Embryonic facial prominence (tissue), 1 donor: Measurements from ENCODE around the gene CNTRL.
A peak's percentile ranks its signal among the peaks of the same experiment; 100 is the strongest.
"Not testable (repeated sequence)": the region's sequence is repeated elsewhere in the genome, so short reads cannot be mapped to it uniquely, and the experiment has no call there.

ENCODE experiments used
- DNase-seq: peaks from one replicate; pipeline ENCODE4 v3.0.0-alpha.2; 2016; ENCODE audit errors: extremely low spot score

CNTRL gene

GRCh38 chr9:121074370-121075250 is at the start of gene CNTRL:
Gene CNTRL, plus strand, starts transcription at chr9:121074955. Its CDS starts 13,372 bp downstream, at chr9:121088327.
- peak; percentile 91 for DNase-seq

GRCh38 chr9:121026260-121026691 is 48.5 kb upstream of the CNTRL start:
- DNase-seq, result no peak

- no peak for DNase-seq
These were observed 48.0 kb upstream of the CNTRL start for GRCh38 chr9:121026768-121027167.

- DNase-seq, result not testable (repeated sequence)
These were observed 46.5 kb upstream of the CNTRL start for GRCh38 chr9:121028285-121028684.

- no peak for DNase-seq
These were observed 45.3 kb upstream of the CNTRL start for GRCh38 chr9:121029469-121029868.

- DNase-seq, result no peak
These were observed 40.2 kb upstream of the CNTRL start for GRCh38 chr9:121034529-121034928.

GRCh38 chr9:121035717-121036116 is 39.0 kb upstream of the CNTRL start:
- not testable (repeated sequence) for DNase-seq

- DNase-seq, result no peak
These were observed 36.4 kb upstream of the CNTRL start for GRCh38 chr9:121038362-121038761.

GRCh38 chr9:121038804-121039203 is 36.0 kb upstream of the CNTRL start:
- no peak for DNase-seq

- no peak for DNase-seq
These were observed 26.6 kb upstream of the CNTRL start for GRCh38 chr9:121048175-121048574.

GRCh38 chr9:121048618-121049017 is 26.1 kb upstream of the CNTRL start:
- DNase-seq, result no peak

- no peak for DNase-seq
These were observed 24.4 kb upstream of the CNTRL start, which contains the start of gene C5 for GRCh38 chr9:121050128-121050988. Gene C5, minus strand, starts transcription at chr9:121050275. Its CDS starts 29 bp downstream, at chr9:121050246.

- no peak for DNase-seq
These were observed 21.2 kb upstream of the CNTRL start for GRCh38 chr9:121053544-121053943.

GRCh38 chr9:121055642-121056143 is 19.1 kb upstream of the CNTRL start:
- DNase-seq, result no peak

- no peak for DNase-seq
These were observed 16.9 kb upstream of the CNTRL start for GRCh38 chr9:121057821-121058220.

GRCh38 chr9:121059513-121059912 is 15.2 kb upstream of the CNTRL start:
- no peak for DNase-seq

- peak; percentile 25 for DNase-seq
These were observed 14.6 kb upstream of the CNTRL start for GRCh38 chr9:121059998-121060636.

- no peak for DNase-seq
These were observed 7.9 kb upstream of the CNTRL start for GRCh38 chr9:121066850-121067249.

- no peak for DNase-seq
These were observed 7.1 kb upstream of the CNTRL start for GRCh38 chr9:121067640-121068039.

- no peak for DNase-seq
These were observed 5.4 kb upstream of the CNTRL start for GRCh38 chr9:121069396-121069795.

GRCh38 chr9:121071370-121071755 is 3.4 kb upstream of the CNTRL start:
- no peak for DNase-seq
